NK-92 (cell line): ENCODE data around the gene CT45A7.
"Not testable (repeated sequence)": the region's sequence is repeated elsewhere in the genome, so short reads cannot be mapped to it uniquely, and the experiment has no call there.

ENCODE experiments used
- DNase-seq: peaks from one replicate; lab custom pipeline; 2025; ENCODE audit not compliant: unreplicated experiment; lab: John Stamatoyannopoulos, UW

The CT45A7 gene

GRCh38 chrX:135837180-135837579 lies at the start of gene CT45A7:
Gene CT45A7 (minus strand): TSS chrX:135837280. CDS start chrX:135833533, 3,747 bp downstream.
- DNase-seq, result not testable (repeated sequence)

- DNase-seq, result not testable (repeated sequence)
These were observed 45.7 kb upstream of the CT45A7 start for GRCh38 chrX:135882741-135883140.

GRCh38 chrX:135871712-135872111 lies 34.6 kb upstream of the CT45A7 start, which contains the start of gene CT45A9:
Gene CT45A9 (minus strand): TSS chrX:135871812. CDS start chrX:135868061, 3,751 bp downstream.
- not testable (repeated sequence) for DNase-seq

- not testable (repeated sequence) for DNase-seq
These were observed 17.4 kb upstream of the CT45A7 start, which contains the start of gene CT45A8 for GRCh38 chrX:135854438-135854837. Gene CT45A8 (minus strand): TSS chrX:135854538. CDS start chrX:135850783, 3,755 bp downstream.

- DNase-seq, result not testable (repeated sequence)
These were observed 17.2 kb downstream of the CT45A7 start, which contains the start of gene CT45A2 for GRCh38 chrX:135819912-135820311. Gene CT45A2 (minus strand): TSS chrX:135820012. CDS start chrX:135816265, 3,747 bp downstream.

- not testable (repeated sequence) for DNase-seq
These were observed 34.4 kb downstream of the CT45A7 start, which contains the start of gene CT45A6 for GRCh38 chrX:135802687-135803086. Gene CT45A6 (minus strand): TSS chrX:135802787. CDS start chrX:135798993, 3,794 bp downstream.

- DNase-seq, result not testable (repeated sequence)
These were observed 51.7 kb downstream of the CT45A7 start, which contains the start of gene CT45A5 for GRCh38 chrX:135785403-135785802. Gene CT45A5 (minus strand): TSS chrX:135785503. CDS start chrX:135781729, 3,774 bp downstream.
